SK-N-SH treated with all-trans-retinoic acid at 6 μM for 48 hours (cell line): ENCODE data around the gene ADH1A.

Source experiments
- PPARA ChIP-seq: fragments of 250-450 bp; sonication (Bioruptor Pico); IDR thresholded peaks from 2 replicates; pipeline ENCODE4 v1.5.0; 2020; ENCODE audit warnings: mild to moderate bottlenecking, borderline replicate concordance
- RARB ChIP-seq: fragments of 250-450 bp; sonication (Bioruptor Pico); IDR thresholded peaks from 2 replicates; pipeline ENCODE4 v1.8.0; 2021; ENCODE audit warnings: mild to moderate bottlenecking, moderate library complexity
- ZFP3 ChIP-seq: fragments of 250-450 bp; sonication (Bioruptor Pico); IDR thresholded peaks from 2 replicates; pipeline ENCODE4 v1.5.0; 2020; ENCODE audit warnings: mild to moderate bottlenecking, moderate library complexity
- ZNF70 ChIP-seq: fragments of 450-650 bp; formaldehyde crosslinking; IDR thresholded peaks from 2 replicates; pipeline ENCODE4 v1.5.0; 2020; ENCODE audit warnings: mild to moderate bottlenecking, moderate library complexity

GRCh38 chr4:99329876-99330275, 39.1 kb upstream of the ADH1A start:
- no peak for TF ChIP-seq ZFP3 (CRISPR knock-in tag)
- TF ChIP-seq RARB (CRISPR knock-in tag): no peak
- no peak for TF ChIP-seq ZNF70 (CRISPR knock-in tag)
- TF ChIP-seq PPARA (CRISPR knock-in tag): no peak
